Gastroesophageal sphincter (tissue), 4 donors: ENCODE measurements around the gene SND1. TPM values are rescaled to one million over a fixed set of nuclear protein-coding genes. Genes with fewer than 3 reads are reported as not detected.

Experiments used
- ATAC-seq: fragments of 150-250 bp; one replicate; pipeline ENCODE4 v1.9.1; 2016; ENCODE audit warnings: mild to moderate bottlenecking, moderate library complexity
- H3K27ac ChIP-seq, 4 donors: fragments of 200-600 bp; sonication (generic) in 3 of 4; 1 replicate in 3 of 4; 2 replicates in 1 of 4; pipeline ENCODE4 v1.5.1; 2016 to 2019
- H3K27me3 ChIP-seq: fragments of 200-600 bp; sonication (generic); one replicate; pipeline ENCODE4 v1.5.1; 2019
- H3K36me3 ChIP-seq, 2 donors: fragments of 200-600 bp; sonication (generic); one replicate each; pipeline ENCODE4 v1.5.1; 2019; ENCODE audit warnings: control low read depth in 1 of 2
- H3K4me1 ChIP-seq, 3 donors: fragments of 200-600 bp; sonication (generic); 1 replicate in 2 of 3; 2 replicates in 1 of 3; pipeline ENCODE4 v1.5.1; 2016 to 2019; ENCODE audit warnings: control low read depth in 2 of 3
- H3K4me3 ChIP-seq, 2 donors: fragments of 200-600 bp; sonication (generic); one replicate each; pipeline ENCODE4 v1.5.1; 2019; ENCODE audit warnings: mild to moderate bottlenecking in 1 of 2, moderate library complexity in 1 of 2
- H3K9me3 ChIP-seq, 3 donors: fragments of 200-600 bp; sonication (generic); one replicate each; pipeline ENCODE4 v1.5.1; 2017 to 2019; ENCODE audit warnings: control low read depth in 2 of 3
- EP300 ChIP-seq: sonication (generic); formaldehyde crosslinking; IDR thresholded peaks from one replicate; pipeline ENCODE4 v1.6.1; 2017; ENCODE audit warnings: antibody characterized with exemption, mild to moderate bottlenecking
- POLR2A ChIP-seq, 2 donors: fragments of 450-650 bp; IDR thresholded peaks; one replicate each; pipeline ENCODE4 v1.6.1; 2017; ENCODE audit warnings: antibody characterized with exemption in 2 of 2, mild to moderate bottlenecking in 2 of 2, moderate library complexity in 1 of 2
- POLR2AphosphoS5 ChIP-seq: sonication (generic); formaldehyde crosslinking; IDR thresholded peaks from one replicate; pipeline ENCODE4 v1.6.1; 2017; ENCODE audit warnings: antibody characterized with exemption
- WGBS, 2 donors: methylation state at CpG; one replicate each; pipeline ENCODE4 v1.1.5; 2018; ENCODE audit warnings: low coverage in 1 of 2; 5-methylcytosine and 5-hydroxymethylcytosine counted together
- total RNA-seq, 4 donors: library from RNA; depleted of rRNA; stranded (reverse); fragments of >200 nt; gene quantifications; one replicate each; pipeline ENCODE4 v1.1.0, GENCODE V29; 2016
- TF ChIP-seq, protein P1 (sequence below), 4 experiments: fragments of 200-600 bp in 2 of 4; fragments of 450-650 bp in 2 of 4; sonication (generic) in 1 of 4; IDR thresholded peaks; one replicate each; pipeline ENCODE4 v1.5.1; 2017 to 2019; ENCODE audit warnings: antibody characterized with exemption in 4 of 4, mild to moderate bottlenecking in 2 of 4, moderate library complexity in 2 of 4

Gene SND1
- total RNA-seq, 4 donors from 2014 or later: 97.1 to 119 (median 103) TPM

DNA sequence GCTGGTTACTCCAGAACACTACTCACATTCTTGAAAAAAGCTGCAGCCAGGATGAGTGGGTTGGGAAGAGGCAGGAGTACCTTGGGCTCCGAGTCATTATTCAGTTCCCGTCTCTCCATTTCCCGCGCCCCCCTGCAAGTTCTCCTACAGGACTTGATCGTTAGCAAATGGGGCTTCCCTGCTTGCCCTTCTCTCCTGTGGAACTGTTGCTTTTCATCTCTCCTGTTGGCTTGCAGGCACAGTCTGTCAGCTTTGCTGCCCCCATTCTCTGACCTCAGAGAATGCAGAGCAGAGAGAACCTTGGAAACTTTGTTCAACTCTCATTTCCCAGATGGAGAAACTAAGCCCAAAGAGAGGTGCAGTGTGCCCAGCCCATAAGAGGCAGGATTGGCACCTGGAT is 414.9 kb downstream of the SND1 start:
- peaks cover 0 to 4% of the 10 kb centered on the region in 2 donors for H3K36me3 ChIP-seq
- 54% methylated on average over 5 of the region's 5 CpGs; no CpG with 5 or more reads in 1 of the 2 donors for WGBS, 2 donors
- H3K27me3 ChIP-seq: no peaks in the 10 kb centered on the region
- no peak overlapping the region for H3K27ac ChIP-seq
- H3K9me3 ChIP-seq: no peaks in the 10 kb centered on the region
- TF ChIP-seq EP300 (no peak), POLR2AphosphoS5 (no peak), POLR2A (IDR thresholded peaks at IDR 0.05) (no peak)
- TF ChIP-seq, protein P1, sequence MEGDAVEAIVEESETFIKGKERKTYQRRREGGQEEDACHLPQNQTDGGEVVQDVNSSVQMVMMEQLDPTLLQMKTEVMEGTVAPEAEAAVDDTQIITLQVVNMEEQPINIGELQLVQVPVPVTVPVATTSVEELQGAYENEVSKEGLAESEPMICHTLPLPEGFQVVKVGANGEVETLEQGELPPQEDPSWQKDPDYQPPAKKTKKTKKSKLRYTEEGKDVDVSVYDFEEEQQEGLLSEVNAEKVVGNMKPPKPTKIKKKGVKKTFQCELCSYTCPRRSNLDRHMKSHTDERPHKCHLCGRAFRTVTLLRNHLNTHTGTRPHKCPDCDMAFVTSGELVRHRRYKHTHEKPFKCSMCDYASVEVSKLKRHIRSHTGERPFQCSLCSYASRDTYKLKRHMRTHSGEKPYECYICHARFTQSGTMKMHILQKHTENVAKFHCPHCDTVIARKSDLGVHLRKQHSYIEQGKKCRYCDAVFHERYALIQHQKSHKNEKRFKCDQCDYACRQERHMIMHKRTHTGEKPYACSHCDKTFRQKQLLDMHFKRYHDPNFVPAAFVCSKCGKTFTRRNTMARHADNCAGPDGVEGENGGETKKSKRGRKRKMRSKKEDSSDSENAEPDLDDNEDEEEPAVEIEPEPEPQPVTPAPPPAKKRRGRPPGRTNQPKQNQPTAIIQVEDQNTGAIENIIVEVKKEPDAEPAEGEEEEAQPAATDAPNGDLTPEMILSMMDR (IDR thresholded peaks at IDR 0.05): no peak
- ATAC-seq: no peak
- H3K4me1 ChIP-seq: no peaks in the 10 kb centered on the region
- no peak overlapping the region for H3K4me3 ChIP-seq

DNA sequence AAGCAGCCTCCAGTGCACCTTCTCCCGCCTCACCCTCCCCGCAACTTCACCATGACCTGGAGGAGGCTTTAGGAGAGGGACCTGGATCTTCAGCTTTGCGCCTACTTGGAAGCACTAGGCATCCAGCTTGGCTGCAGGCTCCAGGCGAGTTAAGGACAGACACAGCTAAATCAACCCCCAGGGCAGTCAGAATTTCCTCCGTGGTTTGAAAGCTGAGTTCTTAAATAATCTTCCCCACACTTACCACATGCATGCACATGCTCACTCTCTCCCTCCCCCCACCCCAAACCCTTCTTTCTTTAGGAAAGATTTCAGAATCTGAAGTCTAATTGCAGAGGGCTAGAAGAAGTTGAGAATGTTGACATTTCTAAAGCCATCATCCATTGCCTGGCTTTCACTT is 416.0 kb downstream of the SND1 start:
- Histone ChIP-seq H3K36me3 (peaks cover 0 to 4% of the 10 kb centered on the region in 2 donors), H3K4me1 (no peaks in the 10 kb centered on the region), H3K4me3 (no peak overlapping the region), H3K9me3 (no peaks in the 10 kb centered on the region), H3K27ac (no peak overlapping the region), H3K27me3 (no peaks in the 10 kb centered on the region)
- no peak for ATAC-seq
- no peak for TF ChIP-seq POLR2AphosphoS5
- TF ChIP-seq EP300: no peak
- TF ChIP-seq, protein P1 (IDR thresholded peaks at IDR 0.05): no peak
- no peak for TF ChIP-seq POLR2A (IDR thresholded peaks at IDR 0.05)
- WGBS, 2 donors: 76 to 87% methylated on average over 4 to 5 of the region's 5 CpGs

DNA sequence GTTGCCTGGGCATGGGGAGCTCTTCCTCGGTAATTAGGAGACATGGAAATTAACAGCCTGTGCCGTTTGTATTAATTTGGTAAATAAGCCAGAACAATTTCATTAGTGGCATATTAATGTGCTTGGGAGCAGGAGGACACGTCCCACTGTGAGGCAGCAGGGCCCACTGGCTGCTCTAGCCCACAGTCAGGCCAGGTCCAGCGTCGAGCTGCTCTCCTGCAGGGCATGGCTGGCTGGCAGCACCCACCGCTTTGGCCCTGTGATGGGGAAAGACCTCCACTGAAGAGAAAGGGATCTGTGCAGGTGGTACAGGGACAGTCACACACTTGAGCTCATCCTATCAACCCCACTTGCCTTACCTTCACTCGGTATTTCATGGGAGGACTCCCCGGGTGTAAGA is 416.8 kb downstream of the SND1 start:
- no peak for ATAC-seq
- TF ChIP-seq POLR2AphosphoS5: no peak
- TF ChIP-seq, protein P1 (IDR thresholded peaks at IDR 0.05): no peak
- no peak for TF ChIP-seq EP300
- 60 to 100% methylated on average over 1 of the region's 8 CpGs for WGBS, 2 donors

DNA sequence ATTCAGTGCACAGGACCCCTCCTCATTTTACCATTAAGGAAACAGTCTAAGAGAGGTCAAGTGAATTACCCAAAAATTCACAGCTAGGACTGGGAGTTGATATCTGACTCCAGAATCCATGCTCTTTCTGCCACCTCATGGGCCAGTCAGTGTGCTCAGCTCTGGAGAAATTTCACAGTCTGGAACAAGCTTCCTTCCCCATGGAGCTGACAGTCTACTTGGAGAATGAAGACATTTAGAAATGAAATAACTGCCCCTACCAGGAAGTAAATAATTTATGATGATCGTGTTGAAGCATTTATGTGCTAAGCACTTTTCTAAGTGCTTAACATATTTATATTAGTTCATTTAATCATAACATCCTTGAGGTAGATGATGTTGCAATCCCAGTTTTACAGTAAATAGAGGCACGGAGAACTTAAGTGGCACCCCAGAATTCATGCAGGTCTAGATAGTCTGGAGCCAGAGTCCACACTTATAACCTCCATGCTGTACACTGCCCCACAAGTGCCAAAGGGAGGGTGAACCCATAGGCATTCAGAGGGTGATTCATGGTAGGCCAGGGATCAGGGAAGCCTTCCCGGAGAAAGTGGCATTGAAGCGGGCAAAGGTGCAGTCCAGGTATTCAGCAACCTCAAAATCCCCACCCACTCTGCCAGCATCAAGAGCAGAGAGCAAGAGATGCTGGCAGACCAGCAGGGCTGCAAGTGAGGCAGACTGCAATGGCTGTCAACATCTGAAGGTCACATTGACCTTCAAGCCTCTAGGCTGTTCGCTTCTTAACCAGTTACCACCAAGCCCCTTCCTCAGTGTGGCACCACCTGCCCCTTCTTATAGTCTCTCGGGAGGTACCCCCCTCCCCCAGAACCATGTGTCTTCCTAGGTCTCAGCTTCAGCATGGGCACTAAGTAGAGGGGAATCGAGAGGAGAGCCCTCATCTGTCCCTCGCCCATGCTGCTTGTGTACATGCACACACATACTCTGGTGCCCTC is 417.7 kb downstream of the SND1 start:
- Histone ChIP-seq H3K36me3 (peaks cover 0 to 16% of the 10 kb centered on the region in 2 donors), H3K9me3 (no peaks in the 10 kb centered on the region)

More for the DNA sequence above, 416.8 kb downstream of the SND1 start:
- no peak overlapping the region for H3K4me3 ChIP-seq
- H3K36me3 ChIP-seq: peaks cover 0 to 7% of the 10 kb centered on the region in 2 donors
- no peaks in the 10 kb centered on the region for H3K9me3 ChIP-seq
- no peaks in the 10 kb centered on the region for H3K27me3 ChIP-seq
- no peak overlapping the region for H3K27ac ChIP-seq
- H3K4me1 ChIP-seq: no peaks in the 10 kb centered on the region

More for the DNA sequence above, 417.7 kb downstream of the SND1 start:
- 83 to 88% methylated on average over 2 to 5 of the region's 8 CpGs for WGBS, 2 donors
- Histone ChIP-seq H3K27ac (no peak overlapping the region), H3K27me3 (no peaks in the 10 kb centered on the region), H3K4me3 (no peak overlapping the region), H3K4me1 (no peaks in the 10 kb centered on the region)
- no peak for TF ChIP-seq EP300
- TF ChIP-seq, protein P1 (IDR thresholded peaks at IDR 0.05): no peak
- TF ChIP-seq POLR2A (IDR thresholded peaks at IDR 0.05): no peak
- TF ChIP-seq POLR2AphosphoS5: no peak
- no peak for ATAC-seq
